ENCODE data around the gene RB1. TPM values are rescaled to one million over a fixed set of nuclear protein-coding genes. Genes with fewer than 3 reads are reported as not detected.

RB1 gene
- total RNA-seq, 1 donor from 2014 or later: 41.0 TPM

GRCh38 chr13:48315969-48316650 is 12.6 kb downstream of the RB1 start:
- no peak overlapping the region for H3K4me3 ChIP-seq
- no peaks in the 10 kb centered on the region for H3K9me3 ChIP-seq
- H3K36me3 ChIP-seq: peaks cover 5% of the 10 kb centered on the region
- no peak for TF ChIP-seq CTCF (IDR thresholded peaks at IDR 0.05)
- no peaks in the 10 kb centered on the region for H3K27me3 ChIP-seq
- ATAC-seq (no peak), DNase-seq (no peak)
- intact Hi-C loops (cut with DNase I): no loop called here
- no peaks in the 10 kb centered on the region for H3K4me1 ChIP-seq
- H3K27ac ChIP-seq: no peak overlapping the region

- H3K4me3 ChIP-seq: no peak overlapping the region
- peaks cover 5% of the 10 kb centered on the region for H3K36me3 ChIP-seq
- H3K4me1 ChIP-seq: no peaks in the 10 kb centered on the region
- no peak overlapping the region for H3K27ac ChIP-seq
- DNase-seq (no peak), ATAC-seq (peak; percentile 11)
- H3K27me3 ChIP-seq: no peaks in the 10 kb centered on the region
- peaks cover 5% of the 10 kb centered on the region for H3K9me3 ChIP-seq
- intact Hi-C loops (cut with DNase I): no loop called here
- TF ChIP-seq CTCF (IDR thresholded peaks at IDR 0.05): no peak
Observed at GRCh38 chr13:48316826-48317510, 13.4 kb downstream of the RB1 start.

- DNase-seq (no peak), ATAC-seq (peak; percentile 49)
- peak overlapping the region; percentile 28 for H3K4me3 ChIP-seq
- H3K36me3 ChIP-seq: peaks cover 5% of the 10 kb centered on the region
- TF ChIP-seq CTCF (IDR thresholded peaks at IDR 0.05): no peak
- no peak overlapping the region for H3K27ac ChIP-seq
- no peaks in the 10 kb centered on the region for H3K4me1 ChIP-seq
- no peaks in the 10 kb centered on the region for H3K27me3 ChIP-seq
- intact Hi-C loops (cut with DNase I): no loop called here
- H3K9me3 ChIP-seq: peaks cover 12% of the 10 kb centered on the region
Observed at GRCh38 chr13:48317511-48318376, 14.2 kb downstream of the RB1 start.

- H3K4me1 ChIP-seq: no peaks in the 10 kb centered on the region
- TF ChIP-seq CTCF (IDR thresholded peaks at IDR 0.05): no peak
- intact Hi-C loops (cut with DNase I): no loop called here
- ATAC-seq (peak; percentile 60), DNase-seq (no peak)
- H3K4me3 ChIP-seq: peak overlapping the region; percentile 28
- H3K27ac ChIP-seq: no peak overlapping the region
- H3K27me3 ChIP-seq: no peaks in the 10 kb centered on the region
- H3K9me3 ChIP-seq: peaks cover 12% of the 10 kb centered on the region
- H3K36me3 ChIP-seq: peaks cover 5% of the 10 kb centered on the region
Observed at GRCh38 chr13:48318377-48318811, 14.8 kb downstream of the RB1 start.

- intact Hi-C loops (cut with DNase I): no loop called here
- Histone ChIP-seq H3K4me1 (no peaks in the 10 kb centered on the region), H3K27me3 (no peaks in the 10 kb centered on the region), H3K36me3 (peaks cover 5% of the 10 kb centered on the region), H3K4me3 (peak overlapping the region; percentile 28), H3K9me3 (peaks cover 12% of the 10 kb centered on the region), H3K27ac (no peak overlapping the region)
- no peak for TF ChIP-seq CTCF (IDR thresholded peaks at IDR 0.05)
- ATAC-seq (peak; percentile 47), DNase-seq (peak; percentile 71)
Observed at GRCh38 chr13:48318821-48319511, 15.4 kb downstream of the RB1 start.

Measured in upper lobe of right lung (tissue), 1 donor.